Anterior cingulate cortex (tissue), 58 donors: ENCODE measurements around the gene CTNNBL1.

Experiments
- DNase-seq, 58 donors: peaks; one replicate each; lab custom pipeline; 2025; lab: John Stamatoyannopoulos, UW

CTNNBL1 gene

GRCh38 chr20:37764333-37764935 is 70.6 kb downstream of the CTNNBL1 start:
- DNase-seq = no peak

DNA sequence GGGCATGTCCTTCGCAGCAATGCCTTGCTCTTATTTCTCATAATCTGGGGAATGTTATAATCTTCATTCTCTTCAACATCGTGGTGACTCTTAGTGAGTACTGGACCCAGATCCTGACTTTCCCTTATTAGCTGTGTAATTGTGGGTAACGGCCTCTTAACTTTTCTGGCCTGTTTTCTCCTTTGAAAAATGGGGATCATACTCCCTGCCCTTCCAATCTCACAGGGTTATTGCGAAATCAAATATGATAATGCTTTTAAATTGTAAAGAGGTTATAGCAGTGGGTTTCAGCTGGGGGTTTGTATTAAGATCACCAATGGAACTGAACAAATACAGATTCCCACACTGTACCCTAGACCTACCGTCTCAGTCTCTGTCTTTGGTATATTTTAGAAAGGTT is 77.1 kb downstream of the CTNNBL1 start:
- no peak for DNase-seq

- DNase-seq = no peak
Measured at GRCh38 chr20:37773291-37773826, 79.5 kb downstream of the CTNNBL1 start.

DNA sequence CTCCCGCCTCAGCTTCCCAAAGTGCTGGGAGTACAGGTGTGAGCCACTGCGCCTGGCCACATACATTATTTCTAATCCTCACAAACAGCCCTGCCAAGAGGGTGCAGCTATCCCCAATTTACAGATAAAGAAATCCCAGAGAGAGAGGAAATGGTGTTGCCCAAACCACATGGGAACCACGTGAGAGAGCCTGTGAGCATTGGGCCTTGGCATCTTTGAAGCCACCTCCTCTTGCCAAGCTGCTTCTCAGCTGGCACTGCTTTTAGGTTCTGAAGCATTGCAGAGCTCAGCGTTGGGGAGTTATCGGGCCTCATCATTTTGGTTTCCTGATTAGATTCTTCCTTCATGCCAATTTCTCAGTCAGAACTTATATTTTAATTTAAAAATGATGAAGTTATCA is 80.3 kb downstream of the CTNNBL1 start:
- no peak for DNase-seq

DNA sequence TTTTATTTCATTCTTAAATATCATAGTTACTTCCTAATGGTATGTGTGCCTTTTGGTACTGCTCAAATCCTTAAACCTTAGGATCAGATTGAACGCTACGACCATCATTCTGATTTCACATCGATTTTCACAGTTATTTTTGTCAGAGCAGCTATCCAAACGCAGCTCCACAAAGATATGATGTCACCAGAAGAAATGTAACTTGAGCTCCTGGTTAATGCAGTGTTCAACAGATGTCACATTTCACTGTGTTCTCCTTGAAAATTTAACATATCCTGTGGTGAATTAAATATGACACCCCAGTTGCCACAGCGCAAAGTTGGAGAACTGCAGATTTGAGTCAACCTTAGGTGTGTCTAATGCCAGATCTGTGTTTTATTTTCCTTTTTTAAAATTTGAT is 81.4 kb downstream of the CTNNBL1 start:
- DNase-seq = no peak

GRCh38 chr20:37776049-37776448 is 82.2 kb downstream of the CTNNBL1 start:
- no peak for DNase-seq

GRCh38 chr20:37776526-37776925 is 82.7 kb downstream of the CTNNBL1 start:
- DNase-seq = no peak

DNA sequence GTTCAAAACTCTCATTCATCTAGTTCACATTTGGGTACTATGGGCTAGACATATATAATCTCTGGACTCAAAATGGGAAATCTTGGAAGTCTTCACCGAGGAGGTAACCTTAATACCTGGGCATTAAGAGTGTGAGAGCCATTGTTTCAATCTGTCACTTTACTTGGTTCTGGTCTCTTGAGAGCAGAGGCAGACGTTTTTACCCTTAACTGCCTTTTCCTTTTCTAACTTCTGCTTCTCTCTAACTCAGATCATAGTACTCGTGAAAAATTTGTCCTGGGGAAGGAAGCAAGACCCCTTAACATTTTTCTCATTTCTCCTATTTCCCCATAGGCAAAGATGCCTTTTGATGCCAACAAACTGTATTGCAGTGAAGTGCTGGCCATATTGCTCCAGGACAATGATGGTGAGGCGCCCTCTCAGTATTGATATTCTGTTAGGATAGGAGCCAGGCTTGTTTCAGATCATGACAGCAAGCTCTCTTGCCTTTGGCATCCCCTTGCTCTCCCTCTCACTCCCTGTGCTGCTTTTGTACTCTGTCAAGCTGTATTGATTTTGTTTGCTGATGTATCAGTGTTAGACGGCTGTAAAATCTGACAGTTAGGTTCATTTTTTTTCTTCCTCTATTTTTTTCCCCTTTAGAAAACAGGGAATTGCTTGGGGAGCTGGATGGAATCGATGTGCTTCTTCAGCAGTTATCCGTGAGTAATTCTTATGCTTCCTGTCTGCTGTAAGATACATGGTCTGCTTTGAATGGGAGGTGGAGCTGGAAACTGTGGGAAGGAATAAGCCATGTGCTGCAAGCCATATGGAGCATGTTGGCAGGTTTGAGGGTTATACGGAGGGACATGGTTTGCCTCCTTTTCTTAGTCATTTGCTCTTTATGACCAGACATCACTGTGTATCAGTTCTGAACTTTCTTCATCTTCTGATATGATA is 83.5 kb downstream of the CTNNBL1 start:
- peak in 10 of 58 donors; percentile 1 to 57 (median 14) for DNase-seq

DNA sequence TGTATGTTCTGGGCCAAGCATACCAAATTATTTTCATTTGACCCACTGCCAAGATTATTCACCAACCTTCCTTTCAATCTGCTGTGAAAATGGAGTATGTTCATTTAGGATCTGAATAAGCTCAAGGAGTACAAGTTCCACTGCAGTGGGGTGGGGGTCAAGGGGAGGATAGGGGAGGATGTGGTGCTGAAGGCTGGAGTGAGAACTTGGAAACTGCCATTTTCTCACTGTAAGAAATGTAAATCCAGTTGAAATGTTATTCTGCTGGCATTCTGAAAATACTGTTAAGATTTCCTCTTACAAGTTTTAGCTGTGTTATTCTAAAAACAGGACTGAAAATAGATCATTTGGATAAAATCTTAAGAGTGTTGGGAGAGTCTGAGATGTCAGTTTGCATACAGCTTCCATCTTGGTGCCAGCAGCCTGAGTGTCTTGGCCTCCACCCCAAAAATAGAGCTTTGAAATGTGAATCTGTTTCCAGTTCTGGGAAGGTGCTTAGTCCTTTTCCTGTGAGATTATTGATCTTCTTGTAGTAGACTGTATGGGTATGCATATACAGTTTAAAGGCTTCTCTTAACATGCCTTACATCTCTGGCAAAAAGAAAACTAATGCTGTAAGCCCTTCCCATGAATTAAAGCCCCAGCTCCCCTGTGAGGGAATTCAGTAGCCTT is 84.3 kb downstream of the CTNNBL1 start:
- DNase-seq = peak in 1 of 58 donors; percentile 51

- DNase-seq = no peak
Measured at GRCh38 chr20:37781626-37782025, 87.8 kb downstream of the CTNNBL1 start.

DNA sequence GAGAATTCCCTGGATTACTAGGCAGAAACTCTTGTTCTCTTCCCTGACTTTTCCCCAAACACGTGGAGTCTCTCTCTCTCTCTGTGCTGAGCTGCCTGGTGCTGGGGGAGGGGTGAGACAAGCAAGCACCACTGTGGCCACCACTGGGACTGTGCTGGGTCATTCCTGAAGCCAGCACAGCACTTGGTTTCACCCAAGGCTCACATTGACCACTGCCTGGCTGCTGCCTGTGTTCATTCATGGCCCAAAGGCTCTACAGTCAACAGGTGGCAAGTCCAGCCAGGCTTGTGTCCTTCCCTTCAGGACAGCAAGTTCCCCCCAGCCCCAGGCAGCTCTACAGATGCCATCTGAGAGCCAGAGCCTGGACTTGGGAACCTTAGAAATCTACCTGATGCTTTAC is 92.2 kb downstream of the CTNNBL1 start:
- DNase-seq = no peak

- DNase-seq = no peak
Measured at GRCh38 chr20:37789408-37789807, 95.6 kb downstream of the CTNNBL1 start.

DNA sequence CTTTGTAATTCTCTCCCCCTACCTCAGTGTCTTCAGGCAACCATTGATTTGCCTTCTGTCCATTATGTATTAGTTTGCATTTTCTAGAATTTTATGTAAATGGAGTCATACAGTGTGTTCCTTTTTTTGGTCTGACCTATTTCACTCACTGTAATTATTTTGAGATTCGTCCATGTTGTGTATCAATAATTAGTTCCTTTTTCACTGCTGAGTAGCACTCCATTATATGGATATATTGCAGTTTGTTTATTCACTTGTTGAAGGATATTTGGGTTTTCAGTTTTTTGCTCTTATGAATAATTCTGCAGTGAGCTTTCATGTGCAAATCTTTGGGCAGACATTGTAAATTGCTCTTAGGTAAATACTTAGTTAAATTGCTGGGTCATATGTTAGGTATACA is 97.1 kb downstream of the CTNNBL1 start:
- DNase-seq = no peak

- peak in 1 of 58 donors; percentile 3 for DNase-seq
Measured at GRCh38 chr20:37796121-37796520, 102.3 kb downstream of the CTNNBL1 start.

- no peak for DNase-seq
Measured at GRCh38 chr20:37796733-37797132, 102.9 kb downstream of the CTNNBL1 start.

- no peak for DNase-seq
Measured at GRCh38 chr20:37797669-37798175, 103.9 kb downstream of the CTNNBL1 start.

DNA sequence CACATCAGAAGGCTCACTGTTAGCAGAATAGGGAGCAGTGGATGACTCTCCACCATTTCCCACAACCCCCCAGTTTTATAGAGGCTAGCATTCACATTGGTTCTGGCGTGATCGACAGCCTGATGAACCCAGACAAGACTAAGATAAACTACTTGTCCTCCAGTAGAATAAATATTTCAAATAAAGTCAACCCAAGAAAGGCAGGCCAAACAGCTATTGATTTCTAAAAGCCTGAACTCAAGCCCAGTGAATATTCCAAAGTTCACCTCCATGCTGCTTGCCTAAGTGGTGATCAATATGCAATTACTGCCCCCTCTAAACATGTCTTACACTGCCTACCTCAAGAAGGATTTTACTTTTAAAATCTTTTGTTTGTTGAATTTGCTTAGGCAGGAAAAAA is 104.5 kb downstream of the CTNNBL1 start:
- DNase-seq = no peak

DNA sequence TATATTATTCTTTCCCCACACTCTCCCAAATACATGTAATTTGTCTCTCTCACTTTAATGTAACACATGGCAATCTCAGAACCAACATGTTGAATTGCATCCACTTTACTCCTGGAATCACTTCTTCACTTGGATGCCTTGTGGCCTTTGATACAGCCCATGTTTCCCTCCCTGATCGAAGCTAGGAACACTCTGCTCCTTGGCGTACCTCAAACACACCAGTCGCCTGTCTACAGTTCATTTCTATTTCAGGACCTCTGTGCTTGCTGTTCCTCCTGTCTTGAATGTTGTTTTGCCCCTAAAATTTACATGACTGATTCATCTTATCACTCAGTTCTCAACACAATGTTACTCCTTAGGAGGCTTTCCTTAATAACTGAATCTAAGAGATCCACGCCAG is 106.8 kb downstream of the CTNNBL1 start:
- no peak for DNase-seq

DNA sequence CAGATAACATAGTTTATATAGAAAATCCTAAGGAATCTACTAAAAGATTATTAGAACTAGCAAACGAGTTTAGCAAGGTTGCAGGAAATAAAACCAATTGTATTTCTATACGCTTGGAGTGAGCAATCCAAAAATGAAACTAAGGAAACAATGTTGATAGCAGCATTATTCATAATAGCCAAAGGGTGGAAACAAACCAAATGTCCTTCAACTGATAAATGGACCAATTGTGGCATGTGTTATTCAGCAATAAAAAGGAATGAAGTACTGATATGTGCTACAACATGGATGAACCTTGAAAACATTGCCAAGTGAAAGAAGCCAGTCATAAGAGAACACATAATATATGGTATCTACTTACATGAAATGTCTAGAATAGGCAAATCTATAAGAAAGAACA is 108.1 kb downstream of the CTNNBL1 start:
- DNase-seq = no peak

DNA sequence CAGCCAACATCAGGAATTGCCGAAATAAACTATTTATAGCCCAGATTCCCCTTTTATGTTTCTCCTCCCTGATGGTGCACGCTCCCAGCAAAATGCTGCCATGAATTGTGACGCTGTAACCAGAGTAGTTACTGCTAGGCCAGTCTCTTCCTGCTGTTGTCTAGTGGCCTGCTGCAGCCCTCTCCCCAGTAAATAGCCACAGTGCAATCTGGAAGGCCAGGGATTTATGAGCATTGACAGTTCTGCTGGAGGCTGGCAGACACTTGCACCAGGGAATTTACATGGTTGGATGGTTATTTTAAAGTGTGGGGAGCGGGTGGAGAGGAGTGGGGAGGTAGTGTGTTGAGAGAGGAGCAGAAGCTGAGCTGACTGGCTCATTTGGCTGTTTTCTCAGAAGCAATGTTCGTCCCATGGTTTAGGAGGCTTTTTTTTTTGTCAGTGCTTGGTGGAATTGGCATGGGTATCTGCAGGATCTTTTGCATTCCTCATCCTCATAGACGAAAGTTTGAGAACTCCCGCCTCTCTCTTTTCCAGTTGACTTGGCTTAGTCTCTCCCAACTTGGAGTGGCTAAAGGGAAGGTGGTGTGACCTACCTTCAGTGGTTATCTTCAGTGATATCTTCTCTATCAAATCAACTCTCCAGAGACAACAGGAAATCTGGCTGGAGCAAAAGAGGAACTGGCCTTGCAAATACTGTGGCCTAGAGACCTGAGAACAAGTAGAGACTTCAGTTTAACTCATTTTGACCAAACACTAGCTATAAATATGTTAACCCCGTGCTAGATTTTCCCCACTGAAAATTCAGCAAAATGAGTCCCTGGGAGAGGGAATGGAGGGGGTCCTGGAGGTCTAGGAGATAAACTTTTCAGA is 109.8 kb downstream of the CTNNBL1 start:
- DNase-seq = peak in 2 of 58 donors; percentile 12 to 20
